Fibroblast of mammary gland (primary cell): ENCODE measurements around the gene TC2N.

Experiments used
- DNase-seq: peaks from one replicate; pipeline ENCODE4 v3.0.0-alpha.2; 2010; ENCODE audit warnings: low read depth
- H3K4me3 ChIP-seq: 2 replicates; pipeline ENCODE4 v1.5.1; 2011; ENCODE audit warnings: low read depth, mild to moderate bottlenecking, low read length, moderate library complexity; ENCODE audit not compliant: control insufficient read depth
- TF ChIP-seq, protein P1 (sequence below): conservative IDR thresholded peaks from 2 replicates; pipeline ENCODE4 v1.5.1; 2011; ENCODE audit warnings: low read depth, low read length, inconsistent platforms; ENCODE audit not compliant: control insufficient read depth, insufficient read depth

The TC2N gene

DNA sequence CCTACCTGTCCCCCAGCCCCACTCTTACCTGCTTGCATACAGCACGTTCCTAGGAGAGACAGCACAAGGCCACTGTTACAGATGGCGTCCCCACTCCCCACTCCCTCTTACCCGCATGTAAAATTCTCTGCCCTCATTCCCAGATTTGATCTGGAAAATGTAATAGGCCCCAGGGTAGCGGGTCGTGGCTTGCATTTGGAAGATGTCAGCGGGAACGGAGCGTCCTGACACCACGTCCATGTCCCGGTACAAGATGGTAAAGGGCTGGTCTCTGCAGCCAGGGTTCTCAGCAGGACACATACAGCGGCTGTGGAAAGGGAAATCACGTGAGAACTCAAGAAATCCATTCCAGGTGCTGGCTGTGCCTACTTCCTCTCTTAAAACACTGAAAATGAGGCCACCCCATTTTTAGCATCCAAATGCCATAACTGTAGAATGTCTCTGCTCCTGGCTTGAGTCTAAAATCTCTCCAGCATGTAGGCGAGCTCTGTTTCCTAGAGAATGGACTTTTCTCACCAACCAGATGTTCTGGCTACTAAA, 10.1 kb upstream of the TC2N start:
- TF ChIP-seq, protein P1, sequence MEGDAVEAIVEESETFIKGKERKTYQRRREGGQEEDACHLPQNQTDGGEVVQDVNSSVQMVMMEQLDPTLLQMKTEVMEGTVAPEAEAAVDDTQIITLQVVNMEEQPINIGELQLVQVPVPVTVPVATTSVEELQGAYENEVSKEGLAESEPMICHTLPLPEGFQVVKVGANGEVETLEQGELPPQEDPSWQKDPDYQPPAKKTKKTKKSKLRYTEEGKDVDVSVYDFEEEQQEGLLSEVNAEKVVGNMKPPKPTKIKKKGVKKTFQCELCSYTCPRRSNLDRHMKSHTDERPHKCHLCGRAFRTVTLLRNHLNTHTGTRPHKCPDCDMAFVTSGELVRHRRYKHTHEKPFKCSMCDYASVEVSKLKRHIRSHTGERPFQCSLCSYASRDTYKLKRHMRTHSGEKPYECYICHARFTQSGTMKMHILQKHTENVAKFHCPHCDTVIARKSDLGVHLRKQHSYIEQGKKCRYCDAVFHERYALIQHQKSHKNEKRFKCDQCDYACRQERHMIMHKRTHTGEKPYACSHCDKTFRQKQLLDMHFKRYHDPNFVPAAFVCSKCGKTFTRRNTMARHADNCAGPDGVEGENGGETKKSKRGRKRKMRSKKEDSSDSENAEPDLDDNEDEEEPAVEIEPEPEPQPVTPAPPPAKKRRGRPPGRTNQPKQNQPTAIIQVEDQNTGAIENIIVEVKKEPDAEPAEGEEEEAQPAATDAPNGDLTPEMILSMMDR, result no peak
- DNase-seq, result no peak
- no peak overlapping the region for H3K4me3 ChIP-seq

DNA sequence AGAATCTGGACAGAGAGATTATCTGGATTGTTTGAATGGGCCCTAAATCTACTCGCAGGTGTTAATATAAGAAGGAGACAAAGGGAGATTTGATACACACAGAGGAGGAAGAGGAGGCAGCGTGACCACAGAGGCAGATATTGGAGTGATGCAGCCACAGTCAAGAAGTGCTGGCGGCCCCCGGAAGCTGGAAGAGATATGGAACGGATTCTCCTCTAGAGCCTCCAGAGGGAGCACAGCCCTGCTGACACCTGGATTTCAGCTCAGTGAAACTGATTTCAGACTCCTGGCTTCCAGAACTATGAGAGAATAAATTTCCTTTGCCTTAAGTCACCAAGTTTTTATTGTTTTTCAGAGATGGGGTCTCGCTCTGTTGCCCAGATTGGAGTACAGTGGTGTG, 9.2 kb upstream of the TC2N start:
- H3K4me3 ChIP-seq, result no peak overlapping the region
- DNase-seq, result no peak
- TF ChIP-seq, protein P1, result no peak

DNA sequence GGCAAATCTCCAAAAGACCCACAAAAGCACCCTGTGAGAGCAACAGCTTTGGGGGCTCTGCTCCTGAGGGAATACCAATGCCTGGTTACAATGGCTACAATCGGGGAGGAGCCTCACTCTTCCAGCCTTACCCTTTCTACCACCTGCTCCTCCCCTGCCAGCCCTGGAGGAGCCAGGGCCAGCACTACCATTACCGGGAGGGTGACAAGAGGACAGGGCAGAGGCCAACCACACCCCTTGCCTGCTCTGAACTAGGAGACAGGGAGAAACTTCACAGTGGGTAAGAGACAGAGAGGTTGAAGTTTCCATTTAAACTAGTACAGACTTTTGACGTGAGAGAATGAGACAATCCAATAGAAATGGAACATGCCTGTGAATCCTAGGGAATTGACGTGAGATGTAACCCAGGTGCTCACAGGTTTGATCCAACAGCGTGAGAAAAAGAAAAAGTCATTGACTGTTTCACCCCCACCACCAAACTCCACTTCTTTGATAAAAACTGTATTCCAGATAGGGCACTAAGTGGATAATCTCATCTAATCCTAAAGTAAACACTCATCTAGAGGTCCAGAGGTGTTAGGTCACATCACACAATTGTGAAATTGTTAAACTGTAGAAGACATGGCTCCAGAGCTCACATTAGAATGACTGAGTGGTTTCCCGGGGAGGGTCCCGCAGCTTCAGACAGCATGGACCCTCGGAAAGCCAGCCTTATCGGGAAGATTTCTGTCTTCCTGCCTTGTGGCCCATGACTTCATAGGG, 8.4 kb upstream of the TC2N start:
- TF ChIP-seq, protein P1, result no peak
- H3K4me3 ChIP-seq, result no peak overlapping the region
- DNase-seq, result no peak

DNA sequence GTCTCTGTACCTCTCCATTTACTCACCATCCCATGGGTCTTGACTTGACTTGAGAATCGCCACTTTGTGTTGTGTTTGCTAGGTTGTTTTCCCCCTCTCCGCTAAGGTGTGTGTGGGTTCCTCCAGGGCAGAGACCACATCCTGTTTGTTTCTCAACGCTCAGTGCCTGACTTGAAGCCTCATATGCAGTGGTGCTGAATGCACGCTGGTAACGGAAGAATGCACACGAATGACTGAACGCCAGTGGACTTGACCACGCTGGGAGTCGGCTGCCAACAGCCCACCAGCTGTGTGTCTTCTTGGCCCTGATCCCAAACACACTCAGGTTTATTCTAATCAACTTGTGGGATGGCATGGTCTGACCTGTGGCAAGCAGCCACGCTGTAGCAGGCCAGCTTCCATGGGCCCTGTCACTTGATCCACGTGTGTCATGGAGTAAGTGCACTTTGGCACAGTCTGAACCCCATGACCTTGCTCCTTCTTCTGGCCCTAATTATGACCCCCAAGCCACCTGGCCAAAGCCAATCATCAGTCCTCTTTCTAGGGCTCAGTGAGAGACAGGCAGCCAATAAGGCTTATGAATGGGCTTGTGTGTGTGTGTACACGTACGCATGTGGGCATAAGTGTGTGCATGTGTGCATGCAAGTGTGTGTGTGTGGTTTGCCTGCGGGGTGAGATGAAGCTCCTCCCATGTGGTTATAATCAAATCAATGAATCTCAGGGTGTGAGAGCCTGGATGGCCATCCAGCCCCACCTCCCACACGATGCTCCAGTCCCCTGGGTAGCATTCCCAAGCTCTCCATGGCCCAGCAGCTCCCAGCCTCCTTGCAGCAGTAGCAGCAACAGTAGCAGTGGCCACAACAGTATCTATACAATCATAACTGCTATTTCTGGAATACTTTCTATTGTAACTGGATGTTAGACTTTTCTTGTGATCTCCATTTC, 6.4 kb upstream of the TC2N start:
- peak; percentile 42 for DNase-seq
- TF ChIP-seq, protein P1, result no peak
- no peak overlapping the region for H3K4me3 ChIP-seq

DNA sequence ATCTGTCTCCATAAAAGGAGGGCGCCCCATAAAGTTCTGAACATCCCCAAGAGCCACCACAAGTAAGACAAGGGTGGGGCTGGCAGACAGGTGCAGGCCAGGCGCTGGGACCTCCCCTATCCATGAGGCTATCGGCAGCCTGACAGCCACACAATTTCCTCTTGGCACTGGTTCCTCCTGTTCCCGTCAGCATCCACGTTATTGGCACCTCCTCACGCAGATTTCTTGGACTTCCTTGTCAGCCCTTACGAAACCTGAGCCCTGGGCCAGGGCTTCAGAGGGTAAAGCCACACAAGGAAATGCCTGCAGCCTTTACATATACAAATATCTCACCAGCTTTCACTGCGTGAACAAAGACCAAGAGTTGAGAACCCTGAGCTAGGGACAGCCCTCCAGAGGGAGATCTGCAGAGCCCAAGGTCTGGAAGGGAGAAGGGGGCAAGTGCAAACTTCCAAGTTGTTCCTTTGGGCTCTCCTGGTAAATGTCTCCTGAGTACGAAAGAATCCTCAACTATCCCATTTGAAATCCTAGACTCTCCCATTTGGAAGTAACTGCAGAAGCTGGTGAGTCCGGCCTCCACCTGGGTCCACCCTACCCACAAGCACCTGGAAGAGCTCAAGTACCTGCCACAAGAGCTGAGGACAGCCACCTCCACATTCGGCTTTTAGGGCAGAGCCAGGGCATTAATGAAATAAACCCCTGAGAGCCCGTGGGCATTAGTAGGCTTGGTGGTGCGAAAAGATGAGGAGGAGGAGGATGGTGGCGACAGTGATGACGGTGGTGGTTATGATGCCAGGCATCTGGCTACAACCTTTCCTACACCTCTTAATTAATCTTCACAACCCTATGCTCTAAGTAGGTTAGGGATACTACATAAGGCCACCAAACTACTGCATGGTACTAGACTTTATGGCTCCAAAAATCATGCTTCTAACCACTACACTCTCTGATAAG, 5.5 kb upstream of the TC2N start:
- TF ChIP-seq, protein P1, result no peak
- H3K4me3 ChIP-seq, result no peak overlapping the region
- peak; percentile 89 for DNase-seq
